ENCODE measurements around the gene KIF6.

GRCh38 chr6:39625209-39625608 lies 100.0 kb downstream of the KIF6 start:
- TF ChIP-seq CTCF (IDR thresholded peaks at IDR 0.05) (no peak), POLR2AphosphoS5 (IDR thresholded peaks at IDR 0.05; ENCODE audit: low read depth, low read length) (no peak), REST (IDR thresholded peaks at IDR 0.05; ENCODE audit: insufficient read depth in 1 of 2, low read depth in 2 of 2, low read length in 1 of 2) (no peak)

Measured in Panc1 (cell line).